Effector memory CD4-positive, alpha-beta T cell (primary cell): ENCODE results near the gene RNU6-9.
A peak's percentile ranks its signal among the peaks of the same experiment; 100 is the strongest.
"Not testable (repeated sequence)": the region's sequence is repeated elsewhere in the genome, so short reads cannot be mapped to it uniquely, and the experiment has no call there.

Experiments used
- DNase-seq, 3 donors: peaks; one replicate each; pipeline ENCODE4 v3.0.0-alpha.2; 2020
- H3K27ac ChIP-seq: 2 replicates; pipeline ENCODE4 v1.7.0; 2013; ENCODE audit warnings: mild to moderate bottlenecking, low read length, moderate library complexity; ENCODE audit not compliant: insufficient read depth, poor library complexity, severe bottlenecking
- H3K27me3 ChIP-seq: replicated peaks from 2 replicates; pipeline ENCODE4 v1.7.0; 2013; ENCODE audit warnings: mild to moderate bottlenecking, low read length; ENCODE audit not compliant: insufficient read depth, control insufficient read depth, poor library complexity, severe bottlenecking
- H3K36me3 ChIP-seq: 2 replicates; pipeline ENCODE4 v1.7.0; 2013; ENCODE audit warnings: mild to moderate bottlenecking, low read length, moderate library complexity; ENCODE audit not compliant: control insufficient read depth, insufficient read depth
- H3K4me1 ChIP-seq: 2 replicates; pipeline ENCODE4 v1.7.0; 2013; ENCODE audit warnings: low read length, mild to moderate bottlenecking; ENCODE audit not compliant: control insufficient read depth, insufficient read depth, poor library complexity, severe bottlenecking
- H3K4me3 ChIP-seq: 2 replicates; pipeline ENCODE4 v1.7.0; 2013; ENCODE audit warnings: low read length, low read depth, mild to moderate bottlenecking; ENCODE audit not compliant: insufficient read depth, poor library complexity, severe bottlenecking
- H3K9me3 ChIP-seq: 2 replicates; pipeline ENCODE4 v1.7.0; 2013; ENCODE audit warnings: mild to moderate bottlenecking, low read length, moderate library complexity; ENCODE audit not compliant: control insufficient read depth

RNU6-9 gene

GRCh38 chr19:870963-871401, 22.3 kb upstream of the RNU6-9 start:
- Histone ChIP-seq H3K36me3 (peaks cover 37% of the 10 kb centered on the region), H3K9me3 (no peaks in the 10 kb centered on the region), H3K4me3 (no peak overlapping the region), H3K4me1 (peaks cover 9% of the 10 kb centered on the region), H3K27me3 (no peaks in the 10 kb centered on the region), H3K27ac (no peak overlapping the region)
- no peak for DNase-seq

GRCh38 chr19:871446-872265, 21.6 kb upstream of the RNU6-9 start:
- peak overlapping the region; percentile 29 for H3K4me3 ChIP-seq
- no peak for DNase-seq

GRCh38 chr19:872266-872951, 20.9 kb upstream of the RNU6-9 start:
- Histone ChIP-seq H3K9me3 (no peaks in the 10 kb centered on the region), H3K27ac (peak overlapping the region; percentile 59), H3K27me3 (no peaks in the 10 kb centered on the region), H3K4me1 (peaks cover 9% of the 10 kb centered on the region), H3K4me3 (peak overlapping the region; percentile 29), H3K36me3 (peaks cover 35% of the 10 kb centered on the region)
- peak; percentile 60 to 79 (median 78) for DNase-seq

More at GRCh38 chr19:871446-872265, 21.6 kb upstream of the RNU6-9 start:
- no peaks in the 10 kb centered on the region for H3K9me3 ChIP-seq
- H3K27ac ChIP-seq, result peak overlapping the region; percentile 59
- H3K27me3 ChIP-seq, result no peaks in the 10 kb centered on the region
- H3K4me1 ChIP-seq, result peaks cover 9% of the 10 kb centered on the region
- peaks cover 37% of the 10 kb centered on the region for H3K36me3 ChIP-seq

GRCh38 chr19:873084-873483, 20.2 kb upstream of the RNU6-9 start:
- H3K36me3 ChIP-seq, result peaks cover 28% of the 10 kb centered on the region
- H3K4me1 ChIP-seq, result peaks cover 9% of the 10 kb centered on the region
- H3K27ac ChIP-seq, result no peak overlapping the region
- peak; percentile 48 to 76 (median 65) for DNase-seq
- H3K9me3 ChIP-seq, result no peaks in the 10 kb centered on the region
- H3K4me3 ChIP-seq, result no peak overlapping the region
- H3K27me3 ChIP-seq, result no peaks in the 10 kb centered on the region

- Histone ChIP-seq H3K36me3 (peaks cover 25% of the 10 kb centered on the region), H3K4me1 (peaks cover 9% of the 10 kb centered on the region), H3K9me3 (no peaks in the 10 kb centered on the region), H3K27me3 (no peaks in the 10 kb centered on the region), H3K27ac (no peak overlapping the region), H3K4me3 (no peak overlapping the region)
- no peak for DNase-seq
Observed at GRCh38 chr19:873561-874041, 19.7 kb upstream of the RNU6-9 start.

- Histone ChIP-seq H3K4me1 (peaks cover 9% of the 10 kb centered on the region), H3K36me3 (peaks cover 15% of the 10 kb centered on the region), H3K9me3 (no peaks in the 10 kb centered on the region), H3K27ac (no peak overlapping the region), H3K4me3 (no peak overlapping the region), H3K27me3 (no peaks in the 10 kb centered on the region)
- no peak for DNase-seq
Observed at GRCh38 chr19:875265-875879, 17.9 kb upstream of the RNU6-9 start.

GRCh38 chr19:876089-876488, 17.2 kb upstream of the RNU6-9 start:
- no peak overlapping the region for H3K4me3 ChIP-seq

GRCh38 chr19:876780-877314, 16.4 kb upstream of the RNU6-9 start:
- H3K4me1 ChIP-seq, result peaks cover 8% of the 10 kb centered on the region
- peaks cover 16% of the 10 kb centered on the region for H3K36me3 ChIP-seq
- no peak for DNase-seq
- no peaks in the 10 kb centered on the region for H3K9me3 ChIP-seq
- H3K27ac ChIP-seq, result no peak overlapping the region
- no peak overlapping the region for H3K4me3 ChIP-seq
- H3K27me3 ChIP-seq, result no peaks in the 10 kb centered on the region

More at GRCh38 chr19:876089-876488, 17.2 kb upstream of the RNU6-9 start:
- H3K9me3 ChIP-seq, result no peaks in the 10 kb centered on the region
- peaks cover 9% of the 10 kb centered on the region for H3K4me1 ChIP-seq
- peaks cover 12% of the 10 kb centered on the region for H3K36me3 ChIP-seq
- no peak overlapping the region for H3K27ac ChIP-seq
- H3K27me3 ChIP-seq, result no peaks in the 10 kb centered on the region
- DNase-seq, result no peak

GRCh38 chr19:877992-878660, 15.2 kb upstream of the RNU6-9 start:
- H3K36me3 ChIP-seq, result peaks cover 24% of the 10 kb centered on the region
- H3K27ac ChIP-seq, DNase-seq, H3K4me3 ChIP-seq, H3K27me3 ChIP-seq, H3K4me1 ChIP-seq, H3K9me3 ChIP-seq: not testable (repeated sequence)
